Stimulated activated CD4-positive, alpha-beta T cell treated with anti-CD3 and anti-CD28 coated beads, Interleukin-1b, Interleukin-23, amount 100 ng/mL, for 1 hour (primary cell): ENCODE measurements around the gene DLX2.
"Not testable (repeated sequence)": the region's sequence is repeated elsewhere in the genome, so short reads cannot be mapped to it uniquely, and the experiment has no call there.

ENCODE experiments used
- DNase-seq, 2 donors: peaks; one replicate each; pipeline ENCODE4 v3.0.0-alpha.2; 2020; ENCODE audit warnings: low read depth in 2 of 2

DLX2 gene

GRCh38 chr2:172102391-172103359 lies at the start of gene DLX2:
Gene DLX2, minus strand, starts transcription at chr2:172102900. Its CDS starts 362 bp downstream, at chr2:172102538.
- no peak for DNase-seq

GRCh38 chr2:172147944-172148650 lies 45.4 kb upstream of the DLX2 start:
- no peak for DNase-seq

- no peak for DNase-seq
These were observed 41.1 kb upstream of the DLX2 start for GRCh38 chr2:172143817-172144216.

GRCh38 chr2:172138727-172139126 lies 36.0 kb upstream of the DLX2 start:
- not testable (repeated sequence) for DNase-seq

- DNase-seq = no peak
These were observed 35.2 kb upstream of the DLX2 start for GRCh38 chr2:172137943-172138342.

GRCh38 chr2:172137109-172137508 lies 34.4 kb upstream of the DLX2 start:
- no peak for DNase-seq

- no peak for DNase-seq
These were observed 32.7 kb upstream of the DLX2 start for GRCh38 chr2:172135446-172135845.

GRCh38 chr2:172134270-172134669 lies 31.6 kb upstream of the DLX2 start:
- no peak for DNase-seq

GRCh38 chr2:172131713-172132555 lies 29.2 kb upstream of the DLX2 start:
- no peak for DNase-seq

- DNase-seq = no peak
These were observed 26.7 kb upstream of the DLX2 start for GRCh38 chr2:172129404-172129803.

GRCh38 chr2:172128484-172128883 lies 25.8 kb upstream of the DLX2 start:
- DNase-seq = no peak

- DNase-seq = no peak
These were observed 17.4 kb upstream of the DLX2 start for GRCh38 chr2:172120118-172120517.

- DNase-seq = no peak
These were observed 16.4 kb upstream of the DLX2 start for GRCh38 chr2:172119089-172119488.

- DNase-seq = no peak
These were observed 13.4 kb upstream of the DLX2 start for GRCh38 chr2:172116107-172116506.

GRCh38 chr2:172114579-172114978 lies 11.9 kb upstream of the DLX2 start:
- DNase-seq = no peak

- not testable (repeated sequence) for DNase-seq
These were observed 11.5 kb upstream of the DLX2 start for GRCh38 chr2:172114176-172114575.

GRCh38 chr2:172113617-172114016 lies 10.9 kb upstream of the DLX2 start:
- no peak for DNase-seq

- no peak for DNase-seq
These were observed 7.5 kb upstream of the DLX2 start for GRCh38 chr2:172109988-172110811.

GRCh38 chr2:172109256-172109987 lies 6.7 kb upstream of the DLX2 start:
- no peak for DNase-seq

- DNase-seq = no peak
These were observed 5.9 kb upstream of the DLX2 start for GRCh38 chr2:172108587-172108930.
